DND-41 (cell line): ENCODE data around the gene ATP12A.

Experiments used
- EZH2 ChIP-seq: IDR thresholded peaks from 3 replicates; pipeline ENCODE4 v1.6.1; 2012; ENCODE audit warnings: borderline replicate concordance, low read depth, mild to moderate bottlenecking, moderate library complexity, low read length, inconsistent platforms; ENCODE audit not compliant: severe bottlenecking
- TF ChIP-seq, protein P1 (sequence below): IDR thresholded peaks from 2 replicates; pipeline ENCODE4 v1.5.1; 2012; ENCODE audit warnings: borderline replicate concordance, low read length, moderate library complexity, mild to moderate bottlenecking; ENCODE audit not compliant: poor library complexity, severe bottlenecking; ENCODE audit errors: extremely low read depth

GRCh38 chr13:24670174-24670573 lies 10.0 kb upstream of the ATP12A start:
- TF ChIP-seq EZH2, result no peak
- TF ChIP-seq, protein P1, sequence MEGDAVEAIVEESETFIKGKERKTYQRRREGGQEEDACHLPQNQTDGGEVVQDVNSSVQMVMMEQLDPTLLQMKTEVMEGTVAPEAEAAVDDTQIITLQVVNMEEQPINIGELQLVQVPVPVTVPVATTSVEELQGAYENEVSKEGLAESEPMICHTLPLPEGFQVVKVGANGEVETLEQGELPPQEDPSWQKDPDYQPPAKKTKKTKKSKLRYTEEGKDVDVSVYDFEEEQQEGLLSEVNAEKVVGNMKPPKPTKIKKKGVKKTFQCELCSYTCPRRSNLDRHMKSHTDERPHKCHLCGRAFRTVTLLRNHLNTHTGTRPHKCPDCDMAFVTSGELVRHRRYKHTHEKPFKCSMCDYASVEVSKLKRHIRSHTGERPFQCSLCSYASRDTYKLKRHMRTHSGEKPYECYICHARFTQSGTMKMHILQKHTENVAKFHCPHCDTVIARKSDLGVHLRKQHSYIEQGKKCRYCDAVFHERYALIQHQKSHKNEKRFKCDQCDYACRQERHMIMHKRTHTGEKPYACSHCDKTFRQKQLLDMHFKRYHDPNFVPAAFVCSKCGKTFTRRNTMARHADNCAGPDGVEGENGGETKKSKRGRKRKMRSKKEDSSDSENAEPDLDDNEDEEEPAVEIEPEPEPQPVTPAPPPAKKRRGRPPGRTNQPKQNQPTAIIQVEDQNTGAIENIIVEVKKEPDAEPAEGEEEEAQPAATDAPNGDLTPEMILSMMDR, result no peak
